Stimulated activated CD8-positive, alpha-beta memory T cell treated with anti-CD3 and anti-CD28 coated beads, Interleukin-7, amount 100 ng/mL, for 24 hours (primary cell): ENCODE measurements around the gene ACTR3C.

ENCODE experiments used
- DNase-seq: peaks from one replicate; pipeline ENCODE4 v3.0.0-alpha.2; 2020; ENCODE audit warnings: low read depth

Gene ACTR3C

DNA sequence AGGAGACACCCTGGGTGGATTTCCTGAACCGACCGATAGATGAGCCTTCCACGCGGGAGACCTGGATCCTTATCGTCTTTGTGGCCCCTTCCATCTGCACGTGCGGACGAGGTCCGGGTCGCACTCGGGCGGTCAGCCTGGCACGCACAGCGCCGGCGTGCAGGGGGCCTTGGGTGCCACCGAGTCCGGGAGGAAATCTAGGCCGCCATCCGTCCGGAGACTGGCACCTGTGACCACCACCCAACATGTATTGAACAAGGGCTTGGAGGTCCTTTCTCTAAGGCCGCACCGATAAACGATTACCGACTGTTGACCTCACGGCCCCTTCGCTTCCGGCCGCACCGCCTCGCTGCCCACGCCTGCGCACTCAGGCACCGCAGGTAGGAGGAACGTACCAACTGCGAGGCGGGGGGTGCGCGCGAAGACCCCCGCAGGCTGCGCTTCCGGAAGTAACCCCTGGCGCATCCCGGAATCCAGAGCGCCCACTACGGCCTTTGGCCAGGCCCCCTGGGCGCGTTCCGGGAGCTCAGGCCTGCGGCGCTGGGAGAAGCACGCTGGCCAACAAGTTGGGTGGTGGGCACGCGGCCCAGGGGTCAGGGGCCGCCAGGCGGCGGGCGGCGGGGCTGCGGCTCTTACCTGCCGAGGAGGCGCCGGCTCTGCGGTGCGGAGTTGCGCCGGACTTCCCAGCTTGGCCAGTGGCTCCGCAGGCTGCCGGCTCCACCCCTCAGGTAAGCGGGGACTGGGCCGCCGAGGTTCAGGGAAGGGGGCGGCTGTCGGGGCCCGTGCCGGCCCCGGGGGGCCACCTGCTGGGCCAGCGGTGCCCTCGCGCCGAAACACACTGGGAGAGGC, at the start of gene ACTR3C, which contains the start of gene LRRC61:
TSS of gene ACTR3C (minus strand) at position 713 of the 849 bp plus-strand sequence. CDS start 28,249 bp downstream, outside the sequence.
TSS of gene LRRC61 (plus strand) at position 523 of the 849 bp plus-strand sequence. CDS start 13,507 bp downstream, outside the sequence.
- DNase-seq = peak; percentile 30

GRCh38 chr7:150372271-150373048, 49.1 kb upstream of the ACTR3C start:
- DNase-seq = no peak

DNA sequence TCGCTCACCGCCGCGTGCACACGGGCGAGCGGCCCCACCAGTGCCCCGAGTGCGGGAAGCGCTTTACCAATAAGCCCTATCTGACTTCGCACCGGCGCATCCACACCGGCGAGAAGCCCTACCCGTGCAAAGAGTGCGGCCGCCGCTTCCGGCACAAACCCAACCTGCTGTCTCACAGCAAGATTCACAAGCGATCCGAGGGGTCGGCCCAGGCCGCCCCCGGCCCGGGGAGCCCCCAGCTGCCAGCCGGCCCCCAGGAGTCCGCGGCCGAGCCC, 48.6 kb upstream of the ACTR3C start:
- no peak for DNase-seq

DNA sequence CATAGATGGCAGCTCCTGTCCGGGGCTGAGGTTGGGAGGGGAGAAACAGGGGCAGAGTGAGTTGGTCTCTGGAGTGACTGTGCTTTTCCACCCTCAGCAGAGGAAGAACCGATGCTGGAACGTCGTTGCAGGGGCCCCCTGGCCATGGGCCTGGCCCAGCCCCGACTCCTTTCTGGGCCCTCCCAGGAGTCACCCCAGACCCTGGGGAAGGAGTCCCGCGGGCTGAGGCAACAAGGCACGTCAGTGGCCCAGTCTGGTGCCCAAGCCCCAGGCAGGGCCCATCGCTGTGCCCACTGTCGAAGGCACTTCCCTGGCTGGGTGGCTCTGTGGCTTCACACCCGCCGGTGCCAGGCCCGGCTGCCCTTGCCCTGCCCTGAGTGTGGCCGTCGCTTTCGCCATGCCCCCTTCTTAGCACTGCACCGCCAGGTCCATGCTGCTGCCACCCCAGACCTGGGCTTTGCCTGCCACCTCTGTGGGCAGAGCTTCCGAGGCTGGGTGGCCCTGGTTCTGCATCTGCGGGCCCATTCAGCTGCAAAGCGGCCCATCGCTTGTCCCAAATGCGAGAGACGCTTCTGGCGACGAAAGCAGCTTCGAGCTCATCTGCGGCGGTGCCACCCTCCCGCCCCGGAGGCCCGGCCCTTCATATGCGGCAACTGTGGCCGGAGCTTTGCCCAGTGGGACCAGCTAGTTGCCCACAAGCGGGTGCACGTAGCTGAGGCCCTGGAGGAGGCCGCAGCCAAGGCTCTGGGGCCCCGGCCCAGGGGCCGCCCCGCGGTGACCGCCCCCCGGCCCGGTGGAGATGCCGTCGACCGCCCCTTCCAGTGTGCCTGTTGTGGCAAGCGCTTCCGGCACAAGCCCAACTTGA, 48.0 kb upstream of the ACTR3C start:
- no peak for DNase-seq

GRCh38 chr7:150370612-150371071, 47.3 kb upstream of the ACTR3C start:
- no peak for DNase-seq

- DNase-seq = no peak
These were observed 46.6 kb upstream of the ACTR3C start for GRCh38 chr7:150369748-150370501.

DNA sequence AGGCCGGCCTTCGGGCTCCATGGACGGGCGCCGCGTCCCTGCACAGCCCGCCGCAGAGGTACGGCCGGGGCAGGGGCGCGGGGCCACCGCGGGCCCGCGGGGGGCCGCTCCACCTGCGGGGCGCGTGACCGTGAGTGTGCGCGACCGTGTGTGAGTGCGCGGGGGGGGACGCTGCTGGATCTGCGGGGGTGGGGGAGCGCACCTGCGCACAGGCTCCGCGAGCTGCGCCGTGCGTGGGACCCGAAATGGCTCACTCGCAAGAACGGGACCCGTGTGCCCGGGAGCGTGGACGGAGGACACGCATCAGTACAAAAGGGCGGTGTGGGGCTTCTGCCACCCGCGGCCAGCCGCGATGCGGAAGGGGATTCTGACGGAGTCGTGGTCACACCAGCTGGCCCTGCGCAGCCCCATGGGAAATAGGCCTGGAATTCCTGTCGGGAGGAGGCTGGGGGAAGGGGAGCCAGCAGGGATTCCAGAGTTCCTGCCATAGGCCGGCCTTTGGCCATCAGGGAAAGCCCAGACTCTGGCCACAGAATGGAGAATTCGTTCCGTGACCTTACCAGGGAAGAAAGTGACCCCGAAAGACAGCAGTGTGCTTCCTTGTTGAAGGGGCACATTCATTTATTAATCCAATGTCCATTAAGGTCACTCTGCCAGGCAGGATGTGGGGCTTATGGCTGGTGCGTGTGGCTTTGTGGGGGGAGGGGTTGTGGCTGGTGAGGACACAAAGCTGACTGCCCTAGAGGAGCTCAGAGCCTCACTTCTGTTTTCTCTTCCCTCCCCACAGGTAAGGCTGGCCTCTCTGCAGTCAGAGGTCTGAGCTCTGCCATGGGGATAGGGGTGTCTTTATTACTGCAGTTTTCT, 45.8 kb upstream of the ACTR3C start:
- DNase-seq = no peak

DNA sequence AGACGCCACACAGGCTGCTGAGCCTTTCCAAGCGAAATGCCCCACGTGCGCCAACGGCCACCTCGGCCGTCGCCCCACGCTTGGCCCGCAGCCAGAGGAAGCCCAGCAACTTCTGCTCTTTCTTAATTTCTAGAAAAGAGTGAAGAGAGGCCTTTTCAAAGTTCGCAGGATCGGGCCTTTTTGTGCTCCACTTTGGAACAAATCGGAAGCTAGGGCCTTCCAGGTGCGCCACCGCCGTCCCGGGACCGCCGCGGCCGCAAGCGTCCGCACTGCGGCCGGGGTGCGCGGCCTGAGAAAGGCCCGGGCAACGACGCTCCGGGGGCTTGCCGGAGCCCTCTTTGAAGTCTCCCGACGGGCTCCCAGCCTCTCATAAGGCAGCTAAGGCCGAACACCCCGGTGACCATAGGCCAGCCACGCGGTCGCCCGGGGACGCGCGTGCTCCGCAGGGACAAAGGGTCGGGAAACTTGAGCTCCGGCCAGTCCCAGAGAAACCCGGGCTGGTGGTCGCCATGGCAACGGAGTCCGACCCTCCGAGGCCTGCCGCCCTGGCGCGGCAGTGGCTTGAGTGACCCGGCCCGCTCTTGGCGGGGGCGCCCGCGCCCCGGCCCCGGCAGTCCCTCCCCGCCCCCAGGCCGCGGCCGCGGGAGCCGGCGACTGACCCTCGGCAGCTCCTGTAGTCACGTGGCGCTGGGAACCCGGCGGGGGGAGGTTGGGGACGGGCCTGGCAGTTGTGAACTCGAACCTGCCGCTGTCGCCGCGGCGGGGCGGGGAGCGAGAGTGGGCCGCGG, 44.9 kb upstream of the ACTR3C start, which contains the start of gene REPIN1:
TSS of gene REPIN1 (plus strand) at position 727 of the 788 bp plus-strand sequence. CDS start 890 bp downstream, outside the sequence.
- peak; percentile 65 for DNase-seq

DNA sequence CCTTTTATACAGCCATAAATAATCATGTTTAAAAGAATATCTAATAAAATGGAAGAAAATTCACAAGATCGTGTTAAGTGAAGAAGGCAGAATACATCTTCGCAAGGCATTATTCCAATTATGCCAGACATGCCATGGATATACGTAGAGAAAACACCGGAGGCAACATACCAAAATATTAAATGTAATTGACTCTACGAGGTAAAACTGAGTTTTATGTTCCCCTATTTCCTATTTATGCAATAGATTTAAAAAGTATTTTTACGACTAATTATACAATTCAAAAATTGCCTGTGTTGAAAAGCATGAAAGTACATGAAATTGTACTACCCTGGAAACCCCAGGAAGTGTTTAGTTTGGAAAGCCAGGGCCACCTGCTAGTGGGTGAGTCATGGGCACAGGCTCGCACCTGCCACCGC, 44.3 kb upstream of the ACTR3C start:
- no peak for DNase-seq

DNA sequence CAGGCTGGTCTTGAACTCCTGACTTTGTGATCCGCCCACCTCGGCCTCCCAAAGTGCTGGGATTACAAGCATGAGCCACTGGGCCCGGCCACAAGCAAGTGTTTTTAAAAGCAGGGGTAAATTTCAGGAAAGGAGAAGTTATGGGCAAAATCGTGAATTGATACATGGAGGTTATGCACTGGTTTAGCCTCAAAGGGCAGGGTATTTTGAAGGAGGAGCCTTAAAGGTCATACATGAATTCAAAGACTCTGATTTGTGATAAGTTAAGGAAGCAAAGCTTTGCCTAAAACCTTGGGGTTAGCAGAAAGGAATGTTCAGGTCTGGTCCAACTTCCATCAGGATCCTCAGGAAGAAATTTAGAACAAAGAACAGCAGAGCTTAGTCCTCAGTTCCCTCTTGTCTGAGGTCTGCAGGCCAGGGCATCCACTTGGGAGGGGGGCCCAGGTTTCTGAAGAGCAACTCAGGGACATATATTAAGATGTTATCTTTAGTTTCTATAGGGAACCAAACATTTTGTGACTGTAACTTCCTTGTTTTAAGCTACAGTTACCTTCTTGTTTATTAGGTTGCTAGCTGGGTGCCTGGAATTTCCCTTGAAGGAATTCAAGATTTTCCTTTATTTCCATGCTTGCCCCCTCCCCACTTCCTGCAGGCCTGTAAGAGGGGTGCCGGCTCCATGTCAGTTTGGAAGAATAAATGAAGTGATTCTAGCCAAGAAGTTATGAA, 42.5 kb upstream of the ACTR3C start:
- no peak for DNase-seq

- DNase-seq = no peak
These were observed 41.8 kb upstream of the ACTR3C start for GRCh38 chr7:150365194-150365593.

DNA sequence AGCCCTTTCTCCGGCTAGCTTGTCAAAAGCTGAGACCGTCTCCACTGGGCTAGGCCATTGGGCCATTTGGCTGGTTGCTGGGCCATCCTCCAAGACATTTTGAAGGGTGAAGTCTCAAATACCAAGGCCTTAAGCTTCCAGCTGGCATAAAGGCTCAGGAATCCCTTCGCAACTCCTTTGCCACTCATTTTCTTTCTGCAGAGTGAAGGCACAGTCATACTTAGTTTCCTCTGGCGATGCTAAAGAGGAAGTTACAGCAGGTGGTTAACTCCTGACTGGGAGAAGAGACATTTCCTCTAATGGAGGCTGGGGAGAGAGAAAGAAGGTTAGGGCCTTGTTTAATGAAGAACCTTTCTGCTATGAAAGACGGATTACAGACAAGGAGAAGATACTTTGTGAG, 40.5 kb upstream of the ACTR3C start:
- no peak for DNase-seq

DNA sequence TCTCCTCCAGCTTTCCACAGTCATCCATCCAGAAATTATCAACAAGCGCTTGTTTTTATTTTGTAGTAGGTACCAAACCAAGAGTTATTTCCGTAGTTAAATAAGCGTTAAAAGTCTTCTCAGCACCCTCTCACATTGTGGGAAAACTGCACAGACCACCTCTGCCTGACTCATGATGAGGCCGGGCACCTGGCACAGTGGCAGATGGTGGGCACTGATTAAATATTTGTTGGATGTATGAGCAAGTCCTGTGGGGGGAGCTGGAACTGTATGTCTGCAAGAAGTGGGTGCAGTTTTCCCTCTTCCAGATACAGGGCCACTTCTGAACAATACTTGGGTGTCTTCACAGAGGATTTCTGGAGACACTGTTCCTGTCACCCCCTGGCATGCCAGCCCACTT, 40.0 kb upstream of the ACTR3C start:
- DNase-seq = no peak

DNA sequence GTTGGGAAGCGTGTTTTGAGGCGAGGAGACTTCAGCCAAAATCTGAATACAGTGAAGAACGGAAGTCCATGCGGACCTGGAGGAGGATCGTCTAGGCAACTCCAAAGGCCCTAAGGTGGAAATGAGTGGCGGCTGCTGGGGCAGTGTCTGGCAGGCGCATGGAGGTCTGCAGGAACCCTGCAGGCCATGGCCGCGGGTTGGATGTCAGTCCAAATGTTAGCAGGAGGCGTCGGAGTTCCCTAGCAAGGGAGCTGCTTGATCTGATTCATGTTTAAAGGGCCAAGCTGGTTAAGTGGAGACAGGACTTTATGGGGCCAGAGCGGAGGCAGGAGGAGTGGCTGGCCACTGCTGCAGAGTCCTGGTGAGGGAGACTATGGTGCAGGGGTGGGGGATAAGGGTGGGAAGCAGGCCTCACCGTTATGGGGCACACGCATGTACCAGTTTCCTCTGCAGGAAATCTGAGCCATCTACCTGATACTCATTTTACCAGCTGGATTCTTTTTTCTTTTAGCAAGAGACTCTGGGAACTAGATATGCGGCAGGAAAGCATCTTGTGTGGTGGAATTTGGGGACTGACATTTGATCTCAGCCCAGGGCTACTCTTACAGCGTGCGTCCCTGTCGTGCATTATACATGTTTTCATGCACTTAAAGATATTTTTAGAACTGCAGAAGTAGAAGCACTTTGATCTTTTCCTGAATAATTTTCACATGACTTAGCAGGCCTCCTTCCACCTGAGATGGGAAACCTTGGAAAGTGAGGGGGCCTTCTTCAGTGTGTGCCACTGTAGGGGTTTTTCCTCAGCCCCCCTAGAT, 38.7 kb upstream of the ACTR3C start:
- no peak for DNase-seq

DNA sequence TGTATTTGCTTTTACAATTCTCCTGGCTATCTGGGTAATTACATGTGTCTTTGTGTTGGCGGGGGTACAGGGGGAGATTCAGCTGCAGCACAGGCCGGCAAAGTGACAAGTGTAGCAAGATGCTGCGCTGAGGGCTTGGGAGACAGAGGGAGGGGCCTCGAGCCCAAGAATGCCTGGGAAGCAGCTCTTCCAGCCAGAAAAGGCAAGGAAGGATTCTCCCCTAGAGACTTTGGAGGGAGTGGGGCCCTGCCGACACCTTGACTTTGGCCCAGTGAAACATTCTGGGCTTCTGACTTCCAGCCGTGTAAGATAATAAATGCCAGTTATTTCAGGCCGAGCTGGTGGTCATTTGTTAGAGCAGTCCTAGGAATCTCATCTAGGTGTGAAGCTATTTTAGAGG, 38.1 kb upstream of the ACTR3C start:
- no peak for DNase-seq

DNA sequence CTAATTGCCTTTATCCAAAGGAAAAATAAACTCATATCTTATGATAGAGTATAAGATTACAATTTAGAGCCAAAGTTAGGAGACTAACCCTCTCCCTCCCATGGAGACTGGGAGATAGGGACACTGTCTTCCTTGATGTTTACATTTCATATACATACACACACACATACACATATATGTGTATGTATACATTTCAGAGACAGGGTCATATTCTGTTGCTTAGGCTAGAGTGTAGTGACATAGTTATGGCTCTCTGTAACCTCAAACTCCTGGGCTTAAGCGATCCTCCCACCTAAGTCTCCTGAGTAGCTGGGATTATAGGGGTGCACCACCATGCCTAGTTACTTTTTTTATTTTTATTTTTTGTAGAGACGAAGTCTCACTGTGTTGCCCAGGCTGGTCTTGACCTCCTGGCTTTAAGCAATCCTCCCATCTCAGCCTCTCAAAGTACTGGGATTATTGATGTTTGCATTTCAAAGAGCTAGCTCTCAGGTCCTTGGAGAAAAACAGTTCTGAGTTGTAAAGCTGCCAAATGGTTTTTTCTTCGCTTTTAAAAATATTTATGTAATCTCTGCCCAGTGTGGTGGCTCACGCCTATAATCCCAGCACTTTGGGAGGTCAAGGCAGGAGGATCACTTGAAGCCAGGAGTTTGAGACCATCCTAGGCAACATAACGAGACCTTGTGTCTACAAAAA, 37.2 kb upstream of the ACTR3C start:
- DNase-seq = no peak

DNA sequence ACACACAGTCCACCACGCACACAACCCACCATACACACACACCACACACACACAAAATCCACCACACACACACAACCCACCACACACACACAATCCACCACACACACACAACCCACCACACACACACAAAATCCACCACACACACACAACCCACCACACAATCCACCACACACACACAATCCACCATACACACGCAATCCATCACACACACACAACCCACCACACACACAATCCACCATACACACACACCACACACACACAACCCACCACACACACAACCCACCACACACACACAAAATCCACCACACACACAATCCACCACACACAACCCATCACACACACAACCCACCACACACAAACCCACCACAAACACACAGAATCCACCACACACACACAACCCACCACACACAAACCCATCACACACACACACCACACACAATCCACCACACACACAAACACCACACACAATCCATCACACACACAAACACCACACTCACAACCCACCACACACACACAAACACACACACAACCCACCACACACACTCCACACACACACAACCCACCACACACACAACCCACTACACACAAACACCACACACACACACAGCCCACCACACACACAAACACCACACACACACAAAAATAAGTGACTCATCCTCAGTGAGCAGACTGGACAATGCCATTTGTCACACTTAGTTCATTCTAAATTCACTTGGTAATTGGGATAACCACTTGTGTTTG, 36.4 kb upstream of the ACTR3C start:
- DNase-seq = no peak
